K562 (cell line): ENCODE measurements around the gene FAIM. TPM values are rescaled to one million over a fixed set of nuclear protein-coding genes. Genes with fewer than 3 reads are reported as not detected.

Experiments
- ASH1L ChIP-seq: fragments of 450-650 bp; IDR thresholded peaks from 2 replicates; pipeline ENCODE4 v1.6.1; 2018; ENCODE audit warnings: borderline replicate concordance, mild to moderate bottlenecking, low read depth; ENCODE audit not compliant: partially characterized antibody
- CHAMP1 ChIP-seq: fragments of 450-650 bp; IDR thresholded peaks from 2 replicates; pipeline ENCODE4 v1.6.1; 2016; ENCODE audit warnings: mild to moderate bottlenecking
- CHD2 ChIP-seq: IDR thresholded peaks from 2 replicates; pipeline ENCODE4 v1.6.1; 2011; ENCODE audit warnings: low read depth, low read length
- ELF2 ChIP-seq: fragments of 250-450 bp; sonication (Bioruptor Pico); IDR thresholded peaks from 2 replicates; pipeline ENCODE4 v1.5.0; 2021; ENCODE audit warnings: mild to moderate bottlenecking
- POU5F1 ChIP-seq: fragments of 150-350 bp; IDR thresholded peaks from 2 replicates; pipeline ENCODE4 v1.6.1; 2014; ENCODE audit warnings: borderline replicate concordance, low read length, low read depth, mild to moderate bottlenecking; ENCODE audit not compliant: partially characterized antibody
- RNF2 ChIP-seq: sonication (generic); IDR thresholded peaks from 2 replicates; pipeline ENCODE4 v1.6.1; 2016
- SREBF1 ChIP-seq: fragments of 150-350 bp; IDR thresholded peaks from 2 replicates; pipeline ENCODE4 v1.6.1; 2014; ENCODE audit warnings: antibody characterized with exemption, low read depth, low read length, borderline replicate concordance
- SRF ChIP-seq, 2 experiments: fragments of 250-450, 450-650 bp in 1 of 2; sonication (Bioruptor Pico) in 1 of 2; sonication (generic) in 1 of 2; formaldehyde crosslinking; IDR thresholded peaks; 2 replicates each; pipeline versions ENCODE4 v1.5.0 to v1.5.1; 2020 to 2022; ENCODE audit warnings: mild to moderate bottlenecking in 1 of 2, missing genetic modification reagents in 1 of 2
- THRA ChIP-seq: fragments of 450-650 bp; IDR thresholded peaks from 2 replicates; pipeline ENCODE4 v1.6.1; 2017; ENCODE audit warnings: mild to moderate bottlenecking, moderate library complexity
- XRCC5 ChIP-seq: fragments of 200-400 bp; formaldehyde crosslinking; IDR thresholded peaks from 2 replicates; pipeline ENCODE4 v1.6.1; 2017; ENCODE audit warnings: low read depth, mild to moderate bottlenecking, low read length
- ZC3H4 ChIP-seq: sonication (generic); formaldehyde crosslinking; IDR thresholded peaks from 2 replicates; pipeline ENCODE4 v1.9.0; 2021; ENCODE audit warnings: missing genetic modification reagents, borderline replicate concordance
- ZNF551 ChIP-seq: fragments of 250-450 bp; sonication (Bioruptor Pico); IDR thresholded peaks from 2 replicates; pipeline ENCODE4 v1.5.0; 2021; ENCODE audit warnings: mild to moderate bottlenecking, moderate library complexity
- ZNF77 ChIP-seq: fragments of 250-450 bp; sonication (Bioruptor Pico); IDR thresholded peaks from 2 replicates; pipeline ENCODE4 v1.5.0; 2020
- polyA plus RNA-seq, 8 experiments: library from polyadenylated mRNA; depleted of rRNA in 4 of 8; stranded (reverse) in 5 of 8; unstranded in 3 of 8; fragments of >200 nt; fragmentation: Nextera tagmentation in 2 of 8; fragmentation: Illumina TruSeq in 1 of 8; extraction: Ambion mirVana in 2 of 8; extraction: Trizol in 1 of 8; gene quantifications; 2 replicates each; pipeline versions ENCODE4 v1.2.1 to v1.2.3, GENCODE V29; 2011 to 2014; ENCODE audit warnings: inconsistent platforms in 1 of 8, missing spikeins in 1 of 8
- total RNA-seq, 7 experiments: library from RNA; depleted of rRNA in 6 of 7; stranded (reverse); fragments of >200 nt in 6 of 7; fragmentation: Illumina TruSeq in 2 of 7; extraction: Trizol in 2 of 7; gene quantifications; 2 replicates each; pipeline versions ENCODE4 v1.2.1 to v1.2.3, GENCODE V29; 2011 to 2021; ENCODE audit warnings: low replicate concordance in 1 of 7
- TF ChIP-seq, protein P1 (sequence below): sonication (generic); formaldehyde crosslinking; IDR thresholded peaks from 2 replicates; pipeline ENCODE4 v1.8.1; 2022; ENCODE audit warnings: missing genetic modification reagents
- TF ChIP-seq, protein P2 (sequence below): IDR thresholded peaks from 3 replicates; pipeline ENCODE4 v1.6.1; 2011; ENCODE audit warnings: borderline replicate concordance, mild to moderate bottlenecking, moderate library complexity; ENCODE audit not compliant: insufficient read length; ENCODE audit errors: extremely low read depth
- TF ChIP-seq, protein P3 (sequence below), 2 experiments: IDR thresholded peaks; 2 replicates each; pipeline ENCODE4 v1.6.1; 2011; ENCODE audit warnings: borderline replicate concordance in 1 of 2, control low read depth in 1 of 2, low read depth in 1 of 2, low read length in 1 of 2, mild to moderate bottlenecking in 1 of 2, mixed read lengths in 1 of 2, moderate library complexity in 1 of 2; ENCODE audit not compliant: insufficient read depth in 1 of 2, insufficient read length in 1 of 2, poor library complexity in 1 of 2, severe bottlenecking in 1 of 2; ENCODE audit errors: extremely low read depth in 1 of 2

Gene FAIM
- total and polyA plus RNA-seq, 9 of the 15 experiments (the other 6 are each of a cell fraction or from before 2014, with no cell fraction given) = 2.5 to 7.9 (median 6.6) TPM

- TF ChIP-seq, protein P1, sequence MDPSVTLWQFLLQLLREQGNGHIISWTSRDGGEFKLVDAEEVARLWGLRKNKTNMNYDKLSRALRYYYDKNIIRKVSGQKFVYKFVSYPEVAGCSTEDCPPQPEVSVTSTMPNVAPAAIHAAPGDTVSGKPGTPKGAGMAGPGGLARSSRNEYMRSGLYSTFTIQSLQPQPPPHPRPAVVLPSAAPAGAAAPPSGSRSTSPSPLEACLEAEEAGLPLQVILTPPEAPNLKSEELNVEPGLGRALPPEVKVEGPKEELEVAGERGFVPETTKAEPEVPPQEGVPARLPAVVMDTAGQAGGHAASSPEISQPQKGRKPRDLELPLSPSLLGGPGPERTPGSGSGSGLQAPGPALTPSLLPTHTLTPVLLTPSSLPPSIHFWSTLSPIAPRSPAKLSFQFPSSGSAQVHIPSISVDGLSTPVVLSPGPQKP (CRISPR knock-in tag) = no peak
- TF ChIP-seq ZNF77 (no peak), SREBF1 (no peak), ZC3H4 (CRISPR knock-in tag) (peak; percentile 88; the same call in 1 of the 2 replicates), POU5F1 (no peak), ASH1L (no peak), RNF2 (peak; percentile 59; the same call in 1 of the 2 replicates), SRF (CRISPR knock-in tag; IDR thresholded peaks at IDR 0.05) (peak in 1 of 2 experiments; percentile 49; a peak in 1 of 4 replicates), ELF2 (no peak), ZNF551 (no peak), THRA (no peak), CHD2 (no peak), XRCC5 (0 out of 2 replicates have a peak, but pooled peaks have one; percentile 30), CHAMP1 (0 out of 2 replicates have a peak, but pooled peaks have one; percentile 65)
- TF ChIP-seq, protein P2, sequence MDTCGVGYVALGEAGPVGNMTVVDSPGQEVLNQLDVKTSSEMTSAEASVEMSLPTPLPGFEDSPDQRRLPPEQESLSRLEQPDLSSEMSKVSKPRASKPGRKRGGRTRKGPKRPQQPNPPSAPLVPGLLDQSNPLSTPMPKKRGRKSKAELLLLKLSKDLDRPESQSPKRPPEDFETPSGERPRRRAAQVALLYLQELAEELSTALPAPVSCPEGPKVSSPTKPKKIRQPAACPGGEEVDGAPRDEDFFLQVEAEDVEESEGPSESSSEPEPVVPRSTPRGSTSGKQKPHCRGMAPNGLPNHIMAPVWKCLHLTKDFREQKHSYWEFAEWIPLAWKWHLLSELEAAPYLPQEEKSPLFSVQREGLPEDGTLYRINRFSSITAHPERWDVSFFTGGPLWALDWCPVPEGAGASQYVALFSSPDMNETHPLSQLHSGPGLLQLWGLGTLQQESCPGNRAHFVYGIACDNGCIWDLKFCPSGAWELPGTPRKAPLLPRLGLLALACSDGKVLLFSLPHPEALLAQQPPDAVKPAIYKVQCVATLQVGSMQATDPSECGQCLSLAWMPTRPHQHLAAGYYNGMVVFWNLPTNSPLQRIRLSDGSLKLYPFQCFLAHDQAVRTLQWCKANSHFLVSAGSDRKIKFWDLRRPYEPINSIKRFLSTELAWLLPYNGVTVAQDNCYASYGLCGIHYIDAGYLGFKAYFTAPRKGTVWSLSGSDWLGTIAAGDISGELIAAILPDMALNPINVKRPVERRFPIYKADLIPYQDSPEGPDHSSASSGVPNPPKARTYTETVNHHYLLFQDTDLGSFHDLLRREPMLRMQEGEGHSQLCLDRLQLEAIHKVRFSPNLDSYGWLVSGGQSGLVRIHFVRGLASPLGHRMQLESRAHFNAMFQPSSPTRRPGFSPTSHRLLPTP = no peak
- TF ChIP-seq, protein P3, sequence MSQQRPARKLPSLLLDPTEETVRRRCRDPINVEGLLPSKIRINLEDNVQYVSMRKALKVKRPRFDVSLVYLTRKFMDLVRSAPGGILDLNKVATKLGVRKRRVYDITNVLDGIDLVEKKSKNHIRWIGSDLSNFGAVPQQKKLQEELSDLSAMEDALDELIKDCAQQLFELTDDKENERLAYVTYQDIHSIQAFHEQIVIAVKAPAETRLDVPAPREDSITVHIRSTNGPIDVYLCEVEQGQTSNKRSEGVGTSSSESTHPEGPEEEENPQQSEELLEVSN (IDR thresholded peaks at IDR 0.05; ENCODE audit: borderline replicate concordance in 1 of 2, extremely low read depth in 1 of 2, insufficient read depth in 1 of 2, insufficient read length in 1 of 2, low read depth in 1 of 2, low read length in 1 of 2, poor library complexity in 1 of 2, severe bottlenecking in 1 of 2) = peak; percentile 84 to 93
Measured at GRCh38 chr3:138594150-138594934, 14.2 kb upstream of the FAIM start, which contains the start of gene CEP70 (continued).
